K562 (cell line): ENCODE data around the gene TP63. TPM values are rescaled to one million over a fixed set of nuclear protein-coding genes. Genes with fewer than 3 reads are reported as not detected.

Source experiments
- ATAC-seq: fragments of 200-7000 bp; cut with Tn5 transposase; 3 replicates; pipeline ENCODE4 v1.9.1; 2020; ENCODE audit warnings: moderate library complexity
- BruUV-seq: library from RNA; stranded (reverse); fragments of 400-500 nt; replicated peaks from 2 replicates; lab custom pipeline; 2021; lab: Mats Ljungman, UMichigan
- CTCF ChIA-PET: fragments of 300-600 bp; formaldehyde crosslinking; extraction: SDS; loops from one replicate; lab custom pipeline; 2021; ENCODE audit warnings: low intra/inter-chr PET ratio; lab: Yijun Ruan, JAX
- POLR2A ChIA-PET: fragments of 300-600, 350-650 bp; sonication (Branson Sonifier 250); formaldehyde crosslinking; extraction: SDS; loops from one replicate; lab custom pipeline; 2021; ENCODE audit warnings: antibody characterized with exemption, inconsistent platforms; lab: Yijun Ruan, JAX
- DNase-seq, 4 experiments: peaks; one replicate each; pipeline versions ENCODE4 v3.0.0 to v3.0.0-alpha.2; 2011 to 2018; ENCODE audit warnings: low spot score in 3 of 4, mixed read lengths in 3 of 4; ENCODE audit errors: extremely low read depth in 1 of 4
- FAIRE-seq: peaks from 2 replicates; lab custom pipeline; 2011; peaks lifted over from hg19 to GRCh38; lab: Jason Lieb, UNC
- H2AFZ ChIP-seq: 2 replicates; pipeline ENCODE4 v1.6.0; 2011; ENCODE audit warnings: low read depth, low read length, control low read depth, inconsistent platforms
- H3K27ac ChIP-seq: fragments of 200-600 bp; 3 replicates; pipeline ENCODE4 v1.8.0; 2011; ENCODE audit warnings: low read depth, mild to moderate bottlenecking, control low read depth, inconsistent platforms, low read length, moderate library complexity, mixed read lengths; ENCODE audit errors: extremely low read depth
- H3K27me3 ChIP-seq, 2 experiments: fragments of 300-600 bp in 1 of 2; 2 replicates in 1 of 2; 3 replicates in 1 of 2; pipeline versions ENCODE4 v1.6.0 to v1.8.0; 2011; ENCODE audit warnings: inconsistent platforms in 2 of 2, low read length in 2 of 2, mild to moderate bottlenecking in 1 of 2, mixed read lengths in 1 of 2, moderate library complexity in 1 of 2; ENCODE audit not compliant: control insufficient read depth in 2 of 2, insufficient read depth in 2 of 2
- H3K36me3 ChIP-seq: fragments of 300-600 bp; 3 replicates; pipeline ENCODE4 v1.8.0; 2011; ENCODE audit warnings: mild to moderate bottlenecking, low read length, inconsistent platforms; ENCODE audit not compliant: control insufficient read depth, insufficient read depth
- H3K4me1 ChIP-seq, 2 experiments: fragments of 200-600 bp in 1 of 2; replicated peaks in 1 of 2; 2 replicates in 1 of 2; 3 replicates in 1 of 2; pipeline versions ENCODE4 v1.5.1 to v1.8.0; 2011; ENCODE audit warnings: inconsistent platforms in 2 of 2, low read length in 2 of 2, mild to moderate bottlenecking in 1 of 2, mixed read lengths in 1 of 2, moderate library complexity in 1 of 2; ENCODE audit not compliant: control insufficient read depth in 2 of 2, insufficient read depth in 2 of 2
- H3K4me2 ChIP-seq: 2 replicates; pipeline ENCODE4 v1.6.1; 2011; ENCODE audit warnings: low read length, control low read depth, inconsistent platforms, mixed read lengths; ENCODE audit not compliant: insufficient read depth
- H3K4me3 ChIP-seq: fragments of 200-600 bp; sonication (generic), shearing (Covaris generic); 2 replicates; pipeline ENCODE4 v1.5.1; 2016; ENCODE audit warnings: control low read depth, inconsistent platforms
- H3K79me2 ChIP-seq: fragments of 200-600 bp; 3 replicates; pipeline ENCODE4 v1.8.0; 2011; ENCODE audit warnings: low read length, inconsistent platforms; ENCODE audit not compliant: control insufficient read depth, insufficient read depth
- H3K9ac ChIP-seq, 2 experiments: 2 replicates each; pipeline versions ENCODE4 v1.6.0 to v1.6.1; 2011; ENCODE audit warnings: low read depth in 2 of 2, low read length in 2 of 2, control low read depth in 1 of 2, inconsistent platforms in 1 of 2, mild to moderate bottlenecking in 1 of 2, mixed read lengths in 1 of 2; ENCODE audit not compliant: insufficient read depth in 1 of 2
- H3K9me1 ChIP-seq: one replicate; pipeline ENCODE4 v1.6.0; 2011; ENCODE audit warnings: inconsistent platforms, mild to moderate bottlenecking, low read length, moderate library complexity; ENCODE audit not compliant: control insufficient read depth, insufficient read depth
- H3K9me3 ChIP-seq: replicated peaks from 2 replicates; pipeline ENCODE4 v1.5.1; 2011; ENCODE audit warnings: low read depth, low read length, inconsistent platforms; ENCODE audit not compliant: control insufficient read depth, insufficient read depth
- H4K20me1 ChIP-seq: replicated peaks from 2 replicates; pipeline ENCODE4 v1.6.1; 2011; ENCODE audit warnings: low read length, inconsistent platforms, mixed read lengths; ENCODE audit not compliant: control insufficient read depth, insufficient read depth
- CXXC5 ChIP-seq: fragments of 250-450 bp; sonication (Bioruptor Pico); IDR thresholded peaks from 2 replicates; pipeline ENCODE4 v1.8.0; 2022; ENCODE audit warnings: inconsistent platforms, mild to moderate bottlenecking, moderate library complexity
- JUNB ChIP-seq: fragments of 450-650 bp; formaldehyde crosslinking; conservative IDR thresholded peaks from 2 replicates; pipeline ENCODE4 v1.4.0; 2020; ENCODE audit warnings: mild to moderate bottlenecking
- KDM2B ChIP-seq: fragments of 250-450 bp; sonication (Bioruptor Pico); IDR thresholded peaks from 2 replicates; pipeline ENCODE4 v1.8.0; 2021; ENCODE audit warnings: mild to moderate bottlenecking, moderate library complexity
- KLF6 ChIP-seq: fragments of 250-450 bp; sonication (Bioruptor Pico); IDR thresholded peaks from 2 replicates; pipeline ENCODE4 v1.4.0; 2020; ENCODE audit warnings: mild to moderate bottlenecking, moderate library complexity, borderline replicate concordance
- NCOA1 ChIP-seq: fragments of 450-650 bp; IDR thresholded peaks from 2 replicates; pipeline ENCODE4 v1.6.1; 2016; ENCODE audit warnings: low read depth
- NELFE ChIP-seq: IDR thresholded peaks from 2 replicates; pipeline ENCODE4 v1.6.1; 2011; ENCODE audit warnings: mild to moderate bottlenecking; ENCODE audit not compliant: insufficient read depth, insufficient read length
- NR2F6 ChIP-seq: fragments of 450-650 bp; formaldehyde crosslinking; IDR thresholded peaks from 2 replicates; pipeline ENCODE4 v1.4.0; 2020; ENCODE audit warnings: mild to moderate bottlenecking
- NR4A1 ChIP-seq, 2 experiments: fragments of 250-450 bp in 1 of 2; fragments of 450-650 bp in 1 of 2; sonication (Bioruptor Pico) in 1 of 2; IDR thresholded peaks; 2 replicates each; pipeline versions ENCODE4 v1.4.0 to v1.6.1; 2016 to 2020; ENCODE audit warnings: mild to moderate bottlenecking in 2 of 2, missing compliant biosample characterization in 1 of 2, missing genetic modification characterization in 1 of 2, moderate library complexity in 1 of 2
- PHF8 ChIP-seq: fragments of 200-600 bp; sonication (generic); IDR thresholded peaks from 2 replicates; pipeline ENCODE4 v1.6.1; 2012; ENCODE audit warnings: mixed run types, mild to moderate bottlenecking, inconsistent platforms, low read length, moderate library complexity, borderline replicate concordance
- POLR2B ChIP-seq: fragments of 450-650 bp; IDR thresholded peaks from 2 replicates; pipeline ENCODE4 v1.6.1; 2018; ENCODE audit warnings: low read depth; ENCODE audit not compliant: partially characterized antibody
- RFX5 ChIP-seq: IDR thresholded peaks from 2 replicates; pipeline ENCODE4 v1.6.1; 2011; ENCODE audit warnings: low read depth, mild to moderate bottlenecking, improper control_type of control experiment, low read length
- SIN3A ChIP-seq, 2 experiments: fragments of 150-350 bp in 1 of 2; IDR thresholded peaks; 2 replicates each; pipeline ENCODE4 v1.6.1; 2011 to 2016; ENCODE audit warnings: borderline replicate concordance in 2 of 2, low read depth in 2 of 2, low read length in 2 of 2, mild to moderate bottlenecking in 2 of 2, moderate library complexity in 2 of 2; ENCODE audit not compliant: control insufficient read depth in 1 of 2
- ZKSCAN1 ChIP-seq: fragments of 150-350 bp; IDR thresholded peaks from 2 replicates; pipeline ENCODE4 v1.6.1; 2016; ENCODE audit warnings: low read depth, low read length
- ZNF785 ChIP-seq: fragments of 250-450 bp; sonication (Bioruptor Pico); IDR thresholded peaks from 2 replicates; pipeline ENCODE4 v1.4.0; 2020; ENCODE audit warnings: mild to moderate bottlenecking
- WGBS: fragments of 100-300 bp; shearing (Covaris generic); methylation state at CpG from one replicate; pipeline ENCODE4 v1.1.6; 2016; ENCODE audit warnings: low coverage, mixed read lengths; ENCODE audit not compliant: insufficient coverage; ENCODE audit errors: missing lambda C conversion rate; 5-methylcytosine and 5-hydroxymethylcytosine counted together
- in situ Hi-C: fragments of 300-500 bp; cut with MboI; formaldehyde crosslinking; loops from 4 replicates; pipeline ENCODE4 v1.15.0; 2018; ENCODE audit warnings: inconsistent platforms, mixed read lengths
- intact Hi-C: fragments of 100-400 bp; cut with micrococcal nuclease; formaldehyde crosslinking; loops from 2 replicates; pipeline ENCODE4 v1.14.2; 2022
- polyA plus RNA-seq, 8 experiments: library from polyadenylated mRNA; depleted of rRNA in 4 of 8; stranded (reverse) in 5 of 8; unstranded in 3 of 8; fragments of >200 nt; fragmentation: Nextera tagmentation in 2 of 8; fragmentation: Illumina TruSeq in 1 of 8; extraction: Ambion mirVana in 2 of 8; extraction: Trizol in 1 of 8; gene quantifications; 2 replicates each; pipeline versions ENCODE4 v1.2.1 to v1.2.3, GENCODE V29; 2011 to 2014; ENCODE audit warnings: inconsistent platforms in 1 of 8, missing spikeins in 1 of 8
- total RNA-seq, 7 experiments: library from RNA; depleted of rRNA in 6 of 7; stranded (reverse); fragments of >200 nt in 6 of 7; fragmentation: Illumina TruSeq in 2 of 7; extraction: Trizol in 2 of 7; gene quantifications; 2 replicates each; pipeline versions ENCODE4 v1.2.1 to v1.2.3, GENCODE V29; 2011 to 2021; ENCODE audit warnings: low replicate concordance in 1 of 7
- TF ChIP-seq, protein P1 (sequence below): sonication (generic); formaldehyde crosslinking; IDR thresholded peaks from 2 replicates; pipeline ENCODE4 v1.8.1; 2022; ENCODE audit warnings: missing genetic modification reagents
- TF ChIP-seq, protein P2 (sequence below): fragments of 150-350 bp; conservative IDR thresholded peaks from 2 replicates; pipeline ENCODE4 v1.6.1; 2014; ENCODE audit warnings: low read length
- TF ChIP-seq, protein P3 (sequence below): fragments of 250-450 bp; sonication (Bioruptor Pico); IDR thresholded peaks from 2 replicates; pipeline ENCODE4 v1.5.0; 2022; ENCODE audit warnings: mild to moderate bottlenecking

Gene TP63
- total and polyA plus RNA-seq, 9 of the 15 experiments (the other 6 are each of a cell fraction or from before 2014, with no cell fraction given): 0.32 to 1.4 (median 0.50) TPM

DNA sequence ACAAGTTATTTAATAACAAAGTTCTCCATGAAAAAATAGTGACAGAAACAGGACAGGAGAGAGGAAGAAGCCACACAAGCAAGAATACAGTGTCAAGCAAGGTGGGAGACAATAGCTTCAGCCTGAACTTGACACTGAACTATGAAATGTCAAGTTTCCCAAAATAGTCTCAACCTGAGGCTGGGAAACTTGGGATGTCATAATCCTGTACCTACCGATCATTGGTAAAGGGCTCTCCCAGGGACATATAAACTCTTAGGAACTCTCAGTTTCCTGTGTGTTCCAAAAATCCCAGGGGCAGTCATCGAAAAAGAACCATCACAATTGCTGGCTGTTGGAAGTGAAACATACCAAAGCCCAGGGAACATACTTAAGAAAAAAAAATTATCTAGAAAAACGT lies 277.9 kb downstream of the TP63 start:
- intact Hi-C loops: no loop called here
- DNase-seq (no peak), ATAC-seq (no peak), FAIRE-seq (no peak)
- ChIA-PET CTCF (no interaction called here), POLR2A (no interaction called here)
- Histone ChIP-seq H3K27ac (no peak overlapping the region), H3K9me3 (no peaks in the 10 kb centered on the region), H3K4me3 (no peak overlapping the region), H2AFZ (no peak overlapping the region), H3K27me3 (no peaks in the 10 kb centered on the region), H3K4me1 (no peaks in the 10 kb centered on the region), H3K9me1 (no peaks in the 10 kb centered on the region), H3K36me3 (no peaks in the 10 kb centered on the region), H3K9ac (no peak overlapping the region), H4K20me1 (no peaks in the 10 kb centered on the region), H3K79me2 (no peaks in the 10 kb centered on the region), H3K4me2 (no peak overlapping the region)
- TF ChIP-seq, protein P1, sequence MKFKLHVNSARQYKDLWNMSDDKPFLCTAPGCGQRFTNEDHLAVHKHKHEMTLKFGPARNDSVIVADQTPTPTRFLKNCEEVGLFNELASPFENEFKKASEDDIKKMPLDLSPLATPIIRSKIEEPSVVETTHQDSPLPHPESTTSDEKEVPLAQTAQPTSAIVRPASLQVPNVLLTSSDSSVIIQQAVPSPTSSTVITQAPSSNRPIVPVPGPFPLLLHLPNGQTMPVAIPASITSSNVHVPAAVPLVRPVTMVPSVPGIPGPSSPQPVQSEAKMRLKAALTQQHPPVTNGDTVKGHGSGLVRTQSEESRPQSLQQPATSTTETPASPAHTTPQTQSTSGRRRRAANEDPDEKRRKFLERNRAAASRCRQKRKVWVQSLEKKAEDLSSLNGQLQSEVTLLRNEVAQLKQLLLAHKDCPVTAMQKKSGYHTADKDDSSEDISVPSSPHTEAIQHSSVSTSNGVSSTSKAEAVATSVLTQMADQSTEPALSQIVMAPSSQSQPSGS (CRISPR knock-in tag): no peak
- TF ChIP-seq NR4A1 (CRISPR knock-in tag; IDR thresholded peaks at IDR 0.05) (no peak), NR4A1 (tag; IDR thresholded peaks at IDR 0.05) (no peak), NELFE (no peak), CXXC5 (CRISPR knock-in tag) (no peak), POLR2B (no peak), PHF8 (no peak), RFX5 (no peak), KDM2B (CRISPR knock-in tag) (no peak), NR2F6 (CRISPR knock-in tag) (no peak), ZNF785 (CRISPR knock-in tag) (no peak), SIN3A (IDR thresholded peaks at IDR 0.05; ENCODE audit: borderline replicate concordance in 2 of 2, control insufficient read depth in 1 of 2, low read depth in 2 of 2, low read length in 2 of 2) (no peak), KLF6 (CRISPR knock-in tag) (no peak), NCOA1 (no peak), JUNB (CRISPR knock-in tag) (no peak), ZKSCAN1 (no peak)
- TF ChIP-seq, protein P2, sequence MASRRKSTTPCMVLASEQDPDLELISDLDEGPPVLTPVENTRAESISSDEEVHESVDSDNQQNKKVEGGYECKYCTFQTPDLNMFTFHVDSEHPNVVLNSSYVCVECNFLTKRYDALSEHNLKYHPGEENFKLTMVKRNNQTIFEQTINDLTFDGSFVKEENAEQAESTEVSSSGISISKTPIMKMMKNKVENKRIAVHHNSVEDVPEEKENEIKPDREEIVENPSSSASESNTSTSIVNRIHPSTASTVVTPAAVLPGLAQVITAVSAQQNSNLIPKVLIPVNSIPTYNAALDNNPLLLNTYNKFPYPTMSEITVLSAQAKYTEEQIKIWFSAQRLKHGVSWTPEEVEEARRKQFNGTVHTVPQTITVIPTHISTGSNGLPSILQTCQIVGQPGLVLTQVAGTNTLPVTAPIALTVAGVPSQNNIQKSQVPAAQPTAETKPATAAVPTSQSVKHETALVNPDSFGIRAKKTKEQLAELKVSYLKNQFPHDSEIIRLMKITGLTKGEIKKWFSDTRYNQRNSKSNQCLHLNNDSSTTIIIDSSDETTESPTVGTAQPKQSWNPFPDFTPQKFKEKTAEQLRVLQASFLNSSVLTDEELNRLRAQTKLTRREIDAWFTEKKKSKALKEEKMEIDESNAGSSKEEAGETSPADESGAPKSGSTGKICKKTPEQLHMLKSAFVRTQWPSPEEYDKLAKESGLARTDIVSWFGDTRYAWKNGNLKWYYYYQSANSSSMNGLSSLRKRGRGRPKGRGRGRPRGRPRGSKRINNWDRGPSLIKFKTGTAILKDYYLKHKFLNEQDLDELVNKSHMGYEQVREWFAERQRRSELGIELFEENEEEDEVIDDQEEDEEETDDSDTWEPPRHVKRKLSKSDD: no peak
- TF ChIP-seq, protein P3, sequence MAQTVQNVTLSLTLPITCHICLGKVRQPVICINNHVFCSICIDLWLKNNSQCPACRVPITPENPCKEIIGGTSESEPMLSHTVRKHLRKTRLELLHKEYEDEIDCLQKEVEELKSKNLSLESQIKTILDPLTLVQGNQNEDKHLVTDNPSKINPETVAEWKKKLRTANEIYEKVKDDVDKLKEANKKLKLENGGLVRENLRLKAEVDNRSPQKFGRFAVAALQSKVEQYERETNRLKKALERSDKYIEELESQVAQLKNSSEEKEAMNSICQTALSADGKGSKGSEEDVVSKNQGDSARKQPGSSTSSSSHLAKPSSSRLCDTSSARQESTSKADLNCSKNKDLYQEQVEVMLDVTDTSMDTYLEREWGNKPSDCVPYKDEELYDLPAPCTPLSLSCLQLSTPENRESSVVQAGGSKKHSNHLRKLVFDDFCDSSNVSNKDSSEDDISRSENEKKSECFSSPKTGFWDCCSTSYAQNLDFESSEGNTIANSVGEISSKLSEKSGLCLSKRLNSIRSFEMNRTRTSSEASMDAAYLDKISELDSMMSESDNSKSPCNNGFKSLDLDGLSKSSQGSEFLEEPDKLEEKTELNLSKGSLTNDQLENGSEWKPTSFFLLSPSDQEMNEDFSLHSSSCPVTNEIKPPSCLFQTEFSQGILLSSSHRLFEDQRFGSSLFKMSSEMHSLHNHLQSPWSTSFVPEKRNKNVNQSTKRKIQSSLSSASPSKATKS (CRISPR knock-in tag): no peak
- WGBS: 0% methylated on average over 3 of the region's 3 CpGs
- BruUV-seq: no TSS peak
- in situ Hi-C loops: no loop called here
